WERI-Rb-1 (cell line): Measurements from ENCODE around the gene HLA-E.
A peak's percentile ranks its signal among the peaks of the same experiment; 100 is the strongest.
"Not testable (repeated sequence)": the region's sequence is repeated elsewhere in the genome, so short reads cannot be mapped to it uniquely, and the experiment has no call there.

Experiments used
- DNase-seq: peaks from one replicate; pipeline ENCODE4 v3.0.0-alpha.2; 2020
- H3K27ac ChIP-seq: fragments of 250-450 bp; sonication (Bioruptor Pico); 2 replicates; pipeline ENCODE4 v1.5.1; 2020; ENCODE audit warnings: mild to moderate bottlenecking, moderate library complexity
- H3K27me3 ChIP-seq: fragments of 250-450 bp; sonication (Bioruptor Pico); 2 replicates; pipeline ENCODE4 v1.5.1; 2021; ENCODE audit warnings: mild to moderate bottlenecking, low read depth, moderate library complexity; ENCODE audit not compliant: insufficient read depth, severe bottlenecking
- H3K36me3 ChIP-seq: fragments of 250-450 bp; sonication (Bioruptor Pico); 2 replicates; pipeline ENCODE4 v1.5.1; 2020; ENCODE audit warnings: mild to moderate bottlenecking, moderate library complexity
- H3K4me3 ChIP-seq: 2 replicates; pipeline ENCODE4 v1.5.1; 2011; ENCODE audit warnings: low read depth, mild to moderate bottlenecking, control low read depth, low read length
- H3K9me3 ChIP-seq: fragments of 250-450 bp; sonication (Bioruptor Pico); 2 replicates; pipeline ENCODE4 v1.5.1; 2021; ENCODE audit warnings: mild to moderate bottlenecking, moderate library complexity; ENCODE audit not compliant: severe bottlenecking
- CTCF ChIP-seq: IDR thresholded peaks from 2 replicates; pipeline ENCODE4 v1.5.1; 2011; ENCODE audit warnings: low read depth, mild to moderate bottlenecking, control low read depth, inconsistent platforms, low read length

The HLA-E gene

GRCh38 chr6:30497714-30498113, 8.4 kb downstream of the HLA-E start:
- DNase-seq: no peak
- no peak for TF ChIP-seq CTCF

GRCh38 chr6:30498705-30499104, 9.4 kb downstream of the HLA-E start:
- H3K27me3 ChIP-seq, H3K27ac ChIP-seq, H3K9me3 ChIP-seq, H3K36me3 ChIP-seq, DNase-seq, H3K4me3 ChIP-seq: not testable (repeated sequence)

More at GRCh38 chr6:30497714-30498113, 8.4 kb downstream of the HLA-E start:
- Histone ChIP-seq H3K27me3 (no peaks in the 10 kb centered on the region), H3K4me3 (no peak overlapping the region), H3K36me3 (no peaks in the 10 kb centered on the region), H3K9me3 (no peaks in the 10 kb centered on the region), H3K27ac (no peak overlapping the region)

- H3K27ac ChIP-seq: peak overlapping the region; percentile 26; the same call in 1 of the 2 replicates
These were observed 11.4 kb downstream of the HLA-E start for GRCh38 chr6:30500421-30501355.

GRCh38 chr6:30507849-30508827, 18.8 kb downstream of the HLA-E start:
- Histone ChIP-seq H3K36me3 (no peaks in the 10 kb centered on the region), H3K4me3 (no peak overlapping the region), H3K27me3 (no peaks in the 10 kb centered on the region), H3K27ac (no peak overlapping the region), H3K9me3 (no peaks in the 10 kb centered on the region)
- TF ChIP-seq CTCF: no peak
- peak; percentile 58 for DNase-seq

More at GRCh38 chr6:30500421-30501355, 11.4 kb downstream of the HLA-E start:
- peak; percentile 71 for DNase-seq
- Histone ChIP-seq H3K9me3 (no peaks in the 10 kb centered on the region), H3K36me3 (no peaks in the 10 kb centered on the region), H3K4me3 (no peak overlapping the region), H3K27me3 (no peaks in the 10 kb centered on the region)
- no peak for TF ChIP-seq CTCF

- no peak for DNase-seq
- Histone ChIP-seq H3K36me3 (no peaks in the 10 kb centered on the region), H3K27ac (no peak overlapping the region), H3K27me3 (no peaks in the 10 kb centered on the region), H3K4me3 (no peak overlapping the region), H3K9me3 (no peaks in the 10 kb centered on the region)
- TF ChIP-seq CTCF: no peak
These were observed 19.8 kb downstream of the HLA-E start for GRCh38 chr6:30508890-30509736.
